HG03097 (cell line): ENCODE measurements around the gene SMIM44.
"Not testable (repeated sequence)": the region's sequence is repeated elsewhere in the genome, so short reads cannot be mapped to it uniquely, and the experiment has no call there.

Experiments used
- ATAC-seq: cut with Tn5 transposase; IDR thresholded peaks from one replicate; pipeline ENCODE4 v1.9.1; 2021; ENCODE audit not compliant: unreplicated experiment, low FRiP score

The SMIM44 gene

DNA sequence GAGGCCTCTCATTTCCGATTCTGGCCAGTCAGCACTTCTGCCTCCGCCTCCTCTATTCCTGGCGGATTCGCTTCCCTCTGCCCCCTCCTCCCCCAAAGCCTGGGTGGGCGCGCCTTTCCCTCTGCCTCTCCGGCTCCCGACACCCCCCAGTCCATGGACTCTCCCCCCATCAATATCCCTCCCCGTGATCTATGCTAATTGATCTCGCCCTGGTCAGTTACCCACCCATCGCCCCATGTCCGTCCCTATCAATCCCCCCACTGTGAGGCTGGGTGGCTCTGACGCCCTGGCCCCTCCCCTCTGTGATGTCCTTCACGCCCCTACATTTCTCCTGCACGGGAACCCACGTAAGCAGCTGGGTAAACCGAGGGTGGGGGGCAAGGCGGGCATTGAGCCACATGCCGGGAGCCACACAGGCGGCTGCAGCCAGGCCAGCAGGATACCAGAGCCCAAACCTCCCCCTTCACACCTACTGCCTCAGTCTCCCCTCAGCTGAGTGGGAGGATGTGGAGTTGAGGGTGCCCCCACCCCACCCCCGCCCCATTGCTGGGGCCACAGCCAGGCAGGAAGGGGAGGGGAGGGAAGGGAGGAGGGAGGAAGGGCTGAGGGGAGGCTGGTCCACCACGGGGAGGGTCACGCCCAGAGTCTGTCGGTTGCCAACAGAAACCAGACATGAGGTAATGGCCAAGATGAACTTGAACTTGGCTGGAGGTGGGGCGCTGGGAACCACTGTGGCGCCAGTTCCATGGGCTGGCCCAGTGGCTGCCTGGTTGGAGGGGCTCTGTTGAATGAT, 24.0 kb downstream of the SMIM44 start:
- ATAC-seq, result no peak

GRCh38 chr19:3458229-3459088, 24.8 kb downstream of the SMIM44 start:
- ATAC-seq, result no peak

DNA sequence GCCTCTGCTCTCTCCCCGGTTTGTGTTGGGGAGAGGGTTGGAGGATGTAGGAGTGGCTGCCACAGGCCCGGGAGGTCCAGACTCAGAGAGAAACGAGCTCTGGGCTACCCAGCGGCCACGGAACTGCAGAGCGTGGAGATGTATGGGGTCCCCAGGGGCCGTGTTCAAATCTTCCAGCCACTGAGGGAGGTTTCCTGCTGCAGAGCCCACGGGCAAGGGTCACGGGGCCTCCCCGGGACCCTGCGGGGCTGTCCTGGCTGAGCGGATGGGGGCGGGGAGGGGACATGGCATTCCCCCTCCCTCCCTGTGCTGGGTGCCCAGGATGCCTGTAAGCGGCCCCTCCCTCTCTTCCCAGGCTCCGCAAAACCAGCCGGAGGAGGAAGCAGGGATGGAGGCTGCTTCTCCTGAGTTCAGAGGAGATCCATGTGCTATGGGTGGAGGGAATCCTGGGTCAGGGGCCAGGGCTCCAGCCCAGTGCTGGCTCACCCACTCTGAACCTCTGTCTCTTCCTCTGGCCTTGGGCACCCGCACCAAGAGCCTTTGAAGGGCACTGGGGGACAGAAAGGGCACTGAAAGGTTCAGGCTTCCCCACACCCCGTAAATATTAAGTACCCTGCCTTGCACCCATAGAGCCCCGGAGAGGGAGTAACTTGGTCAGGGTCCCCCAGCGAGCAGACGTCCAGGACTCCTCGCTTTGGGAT, 25.6 kb downstream of the SMIM44 start:
- ATAC-seq, result no peak

- ATAC-seq, result no peak
Measured at GRCh38 chr19:3456925-3457527, 26.2 kb downstream of the SMIM44 start.

- no peak for ATAC-seq
Measured at GRCh38 chr19:3455960-3456601, 27.2 kb downstream of the SMIM44 start.

GRCh38 chr19:3455393-3455955, 27.8 kb downstream of the SMIM44 start:
- ATAC-seq, result no peak

GRCh38 chr19:3454656-3455392, 28.4 kb downstream of the SMIM44 start:
- ATAC-seq, result no peak

DNA sequence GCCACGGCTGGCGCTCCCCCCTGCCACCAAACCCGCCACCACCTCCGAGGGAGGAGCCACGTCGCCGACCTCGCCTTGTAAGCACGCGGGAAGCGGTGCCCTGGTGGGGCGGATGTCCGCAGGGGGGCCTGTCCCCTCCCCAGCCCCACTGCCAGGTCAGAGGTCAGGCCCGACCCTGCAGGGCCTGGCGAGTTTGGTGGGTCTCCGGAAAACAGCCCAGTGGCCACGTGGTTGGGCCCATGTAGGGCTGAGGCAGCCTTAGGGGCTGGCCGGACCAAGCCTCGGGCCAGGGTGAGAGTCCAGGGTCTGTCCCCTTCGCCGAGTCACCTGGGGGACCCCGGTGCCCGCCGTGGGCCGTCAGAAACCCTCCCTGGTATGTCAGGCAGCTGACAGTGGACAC, 29.4 kb downstream of the SMIM44 start:
- ATAC-seq, result no peak

- not testable (repeated sequence) for ATAC-seq
Measured at GRCh38 chr19:3452942-3453214, 30.4 kb downstream of the SMIM44 start.

GRCh38 chr19:3452171-3452941, 30.9 kb downstream of the SMIM44 start:
- no peak for ATAC-seq

GRCh38 chr19:3451451-3451866, 31.8 kb downstream of the SMIM44 start:
- no peak for ATAC-seq

- ATAC-seq, result no peak
Measured at GRCh38 chr19:3450796-3451411, 32.3 kb downstream of the SMIM44 start.

DNA sequence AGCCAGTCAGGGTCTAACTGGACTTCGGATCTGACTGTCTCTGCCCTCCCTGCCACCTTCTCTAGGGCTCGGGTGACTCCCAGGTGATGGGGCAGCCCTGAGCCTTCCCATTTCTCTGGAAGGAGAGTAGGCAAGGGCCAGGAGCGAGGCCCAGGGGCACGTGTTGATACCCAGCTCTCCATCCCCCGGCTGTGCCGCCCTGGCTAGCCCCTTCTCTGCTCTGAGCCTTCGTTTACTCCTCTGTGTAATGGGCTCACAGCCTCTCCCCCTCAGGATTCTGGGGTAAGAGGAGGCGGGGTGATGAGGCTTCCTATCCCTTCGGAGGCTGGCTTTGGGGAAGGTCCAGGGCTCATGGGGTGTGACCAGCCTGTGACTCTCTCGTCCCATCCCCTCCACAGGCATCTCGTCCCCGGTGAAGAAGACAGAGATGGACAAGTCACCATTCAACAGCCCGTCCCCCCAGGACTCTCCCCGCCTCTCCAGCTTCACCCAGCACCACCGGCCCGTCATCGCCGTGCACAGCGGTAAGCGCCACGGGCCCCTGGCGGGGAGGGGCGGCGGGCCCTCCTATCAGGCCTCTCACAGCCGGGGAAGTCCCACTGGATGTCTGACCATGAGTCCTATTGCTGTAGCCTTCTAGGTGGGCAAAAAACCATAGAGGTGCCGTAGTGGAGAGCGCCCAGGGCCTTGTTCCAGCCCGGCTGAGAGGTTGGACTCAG, 34.5 kb downstream of the SMIM44 start:
- no peak for ATAC-seq

DNA sequence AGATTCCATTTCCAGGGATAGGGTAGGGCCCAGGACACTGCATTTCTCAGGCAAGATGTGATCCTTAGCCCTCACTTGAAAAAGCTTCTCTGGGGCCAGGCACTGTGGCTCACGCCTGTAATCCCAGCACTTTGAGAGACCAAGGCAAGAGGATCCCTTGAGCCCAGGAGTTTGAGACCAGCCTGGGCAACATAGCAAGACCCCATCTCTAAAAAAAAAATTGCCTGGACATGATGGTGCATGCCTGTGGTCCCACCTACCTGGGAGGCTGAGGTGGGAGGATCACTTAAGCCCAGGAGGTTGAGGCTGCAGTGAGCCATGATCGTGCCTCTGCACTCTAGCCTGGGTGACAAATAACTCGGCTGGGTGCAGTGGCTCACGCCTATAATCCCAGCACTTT, 36.6 kb downstream of the SMIM44 start:
- not testable (repeated sequence) for ATAC-seq

GRCh38 chr19:3444695-3445234, 38.5 kb downstream of the SMIM44 start:
- no peak for ATAC-seq

DNA sequence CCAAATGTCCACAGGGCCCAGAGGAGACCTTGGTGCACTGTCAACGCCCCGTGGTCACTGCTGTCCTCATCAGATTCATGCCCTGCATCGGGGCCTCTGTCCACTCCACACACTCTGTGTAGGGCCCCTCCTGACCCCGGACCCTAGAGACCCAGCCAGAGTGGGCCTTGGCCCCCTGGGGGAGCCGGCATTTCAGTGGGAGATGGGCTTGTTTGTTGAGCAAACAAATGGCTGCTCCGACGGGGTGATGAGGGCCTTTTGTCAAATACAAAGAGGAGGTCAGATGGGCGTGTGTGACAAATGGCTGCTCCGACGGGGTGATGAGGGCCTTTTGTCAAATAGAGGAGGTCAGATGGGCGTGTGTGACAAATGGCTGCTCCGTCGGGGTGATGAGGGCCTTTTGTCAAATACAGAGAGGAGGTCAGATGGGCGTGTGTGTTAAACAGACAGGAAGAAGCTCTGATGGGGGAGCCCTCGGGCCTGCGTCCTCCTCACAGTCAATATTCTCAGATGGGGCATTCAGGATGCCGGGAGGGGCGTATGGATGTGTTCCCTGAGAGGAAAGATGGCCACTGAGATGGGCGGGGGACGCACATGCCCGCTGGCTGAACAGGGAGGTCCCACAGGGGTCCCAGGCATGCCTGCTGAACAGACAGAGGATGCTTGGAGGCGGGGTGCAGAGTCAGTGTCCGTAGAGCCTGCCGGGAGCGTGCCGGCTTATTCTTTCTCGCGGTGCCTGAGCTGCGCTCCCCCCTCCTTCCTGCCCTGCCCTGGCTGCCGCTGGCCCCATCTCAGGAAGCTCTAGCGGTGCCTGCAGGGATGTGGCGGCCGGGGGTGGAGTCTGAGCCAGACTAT, 39.2 kb downstream of the SMIM44 start:
- ATAC-seq, result no peak
